Measurements from ENCODE around the gene PTPRJ. TPM values are rescaled to one million over a fixed set of nuclear protein-coding genes. Genes with fewer than 3 reads are reported as not detected.

The PTPRJ gene
- total and polyA plus RNA-seq, 9 of the 15 experiments (the other 6 are each of a cell fraction or from before 2014, with no cell fraction given) = 0.56 to 10.7 (median 4.8) TPM

- TF ChIP-seq ZBTB40 (IDR thresholded peaks at IDR 0.05) = peak; percentile 39; the same call in 1 of the 2 replicates
- TF ChIP-seq ZBTB40 (CRISPR knock-in tag; IDR thresholded peaks at IDR 0.05) = no peak
- no peak for TF ChIP-seq KLF6 (CRISPR knock-in tag; IDR thresholded peaks at IDR 0.05; ENCODE audit: borderline replicate concordance)
- TF ChIP-seq MCM7 (IDR thresholded peaks at IDR 0.05) = no peak
- no peak for TF ChIP-seq BRD4 (IDR thresholded peaks at IDR 0.05)
- TF ChIP-seq VEZF1 (CRISPR knock-in tag; IDR thresholded peaks at IDR 0.05) = no peak; the same call in 1 of the 2 replicates
- no peak for TF ChIP-seq RBM15 (IDR thresholded peaks at IDR 0.05; ENCODE audit: insufficient read depth, low read length)
- TF ChIP-seq NEUROD1 (IDR thresholded peaks at IDR 0.05; ENCODE audit: borderline replicate concordance, low read depth, low read length, partially characterized antibody) = peak; percentile 98
- TF ChIP-seq ZNF592 (IDR thresholded peaks at IDR 0.05) = 0 out of 2 replicates have a peak, but pooled peaks have one; percentile 14
Observed at GRCh38 chr11:47948137-47948536, 32.2 kb upstream of the PTPRJ start (continued).

Measured in K562 (cell line).